ENCODE results near the gene DOP1B. TPM values are rescaled to one million over a fixed set of nuclear protein-coding genes. Genes with fewer than 3 reads are reported as not detected.

The DOP1B gene
- total RNA-seq, 1 experiment from 2014 or later: 8.7 TPM

GRCh38 chr21:36186506-36187399 lies 30.1 kb downstream of the DOP1B start:
- H3K27ac ChIP-seq (ENCODE audit: insufficient read length, low read depth, low read length): no peak overlapping the region
- peaks cover 0 to 2% (median 0%) of the 10 kb centered on the region in 3 experiments; a peak in 1 of 7 replicates for H3K36me3 Mint-ChIP-seq (ENCODE audit: insufficient read depth in 1 of 3, low read depth in 3 of 3)
- no peak overlapping the region for H3K23ac ChIP-seq (ENCODE audit: insufficient read length, low read depth, low read length)
- no peaks in the 10 kb centered on the region for H4K20me1 ChIP-seq (ENCODE audit: control insufficient read depth, insufficient read depth, insufficient read length)
- H3K14ac ChIP-seq (ENCODE audit: insufficient read depth, low read length): no peak overlapping the region
- no peak overlapping the region for H2BK5ac ChIP-seq (ENCODE audit: insufficient read length, low read length)
- H3K4me3 Mint-ChIP-seq: no peak overlapping the region
- no peak overlapping the region for H2BK20ac ChIP-seq (ENCODE audit: low read depth, low read length, poor library complexity, severe bottlenecking)
- H3T11ph ChIP-seq (ENCODE audit: low read length): no peak overlapping the region
- TF ChIP-seq CTCF (conservative IDR thresholded peaks at IDR 0.05): no peak
- H4K5ac ChIP-seq (ENCODE audit: insufficient read length, low read depth, low read length): no peak overlapping the region
- H3K27me3 Mint-ChIP-seq (ENCODE audit: low read depth): no peaks in the 10 kb centered on the region
- no peak overlapping the region for H2BK12ac ChIP-seq (ENCODE audit: insufficient read length, low read depth, low read length)
- no peak overlapping the region for H3K18ac ChIP-seq (ENCODE audit: insufficient read length, low read depth, low read length)
- no peaks in the 10 kb centered on the region for H3K27me3 ChIP-seq (ENCODE audit: insufficient read depth, low read length)
- H2AFZ ChIP-seq (ENCODE audit: low read length): no peak overlapping the region
- H3K4me1 Mint-ChIP-seq: peaks cover 15 to 19% of the 10 kb centered on the region in 2 experiments
- peak overlapping the region in 2 of 3 experiments; percentile 4 to 29; a peak in 1 of 7 replicates for H3K27ac Mint-ChIP-seq
- no peak overlapping the region for H3K56ac ChIP-seq (ENCODE audit: insufficient read length, low read depth, low read length)
- H3K79me1 ChIP-seq (ENCODE audit: insufficient read depth, low read depth, low read length, poor library complexity, severe bottlenecking): no peaks in the 10 kb centered on the region
- no peak overlapping the region for H2AK5ac ChIP-seq (ENCODE audit: insufficient read length, low read length)
- no peak overlapping the region for H4K91ac ChIP-seq (ENCODE audit: insufficient read length, low read depth, low read length)
- DNase-seq: peak; percentile 48
- no peaks in the 10 kb centered on the region for H3K23me2 ChIP-seq (ENCODE audit: insufficient read length, low read depth, low read length, poor library complexity, severe bottlenecking)
- H3K79me2 ChIP-seq (ENCODE audit: insufficient read depth, low read length): no peaks in the 10 kb centered on the region
- no peak overlapping the region for H2BK120ac ChIP-seq (ENCODE audit: low read depth, low read length, poor library complexity, severe bottlenecking)
- no peak overlapping the region for H3K9ac ChIP-seq (ENCODE audit: extremely low read depth, insufficient read length, low read length)
- H3K4me1 ChIP-seq (ENCODE audit: insufficient read depth, low read length): no peaks in the 10 kb centered on the region; the same call in 1 of the 2 replicates
- no peak overlapping the region for H3K4me2 ChIP-seq (ENCODE audit: insufficient read depth, insufficient read length, low read length)
- H3K4ac ChIP-seq (ENCODE audit: low read depth, low read length): no peak overlapping the region
- no peak overlapping the region for H2BK15ac ChIP-seq (ENCODE audit: low read depth, low read length)
- no peaks in the 10 kb centered on the region for H3K9me3 ChIP-seq (ENCODE audit: control insufficient read depth, low read depth, low read length)
- no peaks in the 10 kb centered on the region for H3K9me3 Mint-ChIP-seq
- no peak overlapping the region for H4K8ac ChIP-seq (replicated peaks; ENCODE audit: insufficient read length, low read depth, low read length)
- no CpG with 5 or more reads among the region's 18 CpGs for WGBS (ENCODE audit: extremely low coverage, insufficient read length, low lambda C conversion rate)
